Cardiac muscle cell (in vitro differentiated cells and primary cell): ENCODE results near the gene SPATA17. TPM values are rescaled to one million over a fixed set of nuclear protein-coding genes. Genes with fewer than 3 reads are reported as not detected.
A peak's percentile ranks its signal among the peaks of the same experiment; 100 is the strongest.

ENCODE experiments used
- DNase-seq, 2 donors: peaks; one replicate each; pipeline versions ENCODE4 v3.0.0 to v3.0.0-alpha.2; 2010 to 2017; ENCODE audit warnings: low read depth in 1 of 2, low spot score in 1 of 2
- H3K27ac ChIP-seq: fragments of 200-600 bp; sonication (generic); 2 replicates; pipeline ENCODE4 v1.5.1; 2016
- H3K27me3 ChIP-seq: fragments of 200-600 bp; sonication (generic); 2 replicates; pipeline ENCODE4 v1.6.0; 2016; ENCODE audit warnings: control low read depth
- H3K36me3 ChIP-seq: fragments of 200-600 bp; sonication (generic); 2 replicates; pipeline ENCODE4 v1.5.1; 2016; ENCODE audit warnings: control low read depth
- H3K4me1 ChIP-seq: fragments of 200-600 bp; sonication (generic); 2 replicates; pipeline ENCODE4 v1.8.1; 2017; ENCODE audit warnings: low read depth, mild to moderate bottlenecking, mixed run types
- H3K4me3 ChIP-seq: fragments of 200-600 bp; sonication (generic); 2 replicates; pipeline ENCODE4 v1.5.1; 2016; ENCODE audit warnings: mild to moderate bottlenecking
- H3K9me3 ChIP-seq: fragments of 200-600 bp; sonication (generic); 2 replicates; pipeline ENCODE4 v1.5.1; 2017; ENCODE audit warnings: low read depth, mild to moderate bottlenecking, control low read depth
- polyA plus RNA-seq: library from polyadenylated mRNA; unstranded; fragments of >200 nt; fragmentation: Nextera tagmentation; extraction: Ambion mirVana; gene quantifications from 2 replicates; pipeline ENCODE4 v1.2.1, GENCODE V29; 2016
- total RNA-seq: library from RNA; depleted of rRNA; stranded (reverse); fragments of >200 nt; gene quantifications from 2 replicates; pipeline ENCODE4 v1.2.3, GENCODE V29; 2016
- TF ChIP-seq, protein P1 (sequence below): IDR thresholded peaks from 2 replicates; pipeline ENCODE4 v1.5.1; 2012; ENCODE audit warnings: low read depth, mild to moderate bottlenecking, low read length

Gene SPATA17
- total and polyA plus RNA-seq, 2 experiments from 2014 or later = 1.2 to 2.6 TPM

DNA sequence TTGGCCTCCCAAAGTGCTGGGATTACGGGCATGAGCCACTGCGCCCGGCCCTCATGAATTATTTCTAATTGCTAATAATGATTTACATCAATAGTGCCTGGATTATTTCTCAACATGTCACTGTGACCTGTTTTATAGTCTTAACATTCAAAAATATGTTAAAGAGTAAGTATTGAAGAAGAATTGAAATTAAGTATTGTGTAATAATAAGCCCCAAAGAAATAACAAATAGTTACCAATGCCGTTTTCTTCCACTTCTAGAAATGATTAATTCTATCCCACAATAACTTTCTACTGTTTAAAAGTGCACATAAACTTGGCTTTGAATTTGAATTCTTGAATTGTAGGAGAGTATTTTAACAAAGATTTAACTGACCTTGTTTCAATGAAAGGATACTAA, 19.5 kb downstream of the SPATA17 start:
- H3K36me3 ChIP-seq = no peaks in the 10 kb centered on the region
- no peak overlapping the region for H3K4me3 ChIP-seq
- H3K27me3 ChIP-seq = no peaks in the 10 kb centered on the region
- no peak overlapping the region for H3K27ac ChIP-seq
- no peaks in the 10 kb centered on the region for H3K9me3 ChIP-seq
- TF ChIP-seq, protein P1, sequence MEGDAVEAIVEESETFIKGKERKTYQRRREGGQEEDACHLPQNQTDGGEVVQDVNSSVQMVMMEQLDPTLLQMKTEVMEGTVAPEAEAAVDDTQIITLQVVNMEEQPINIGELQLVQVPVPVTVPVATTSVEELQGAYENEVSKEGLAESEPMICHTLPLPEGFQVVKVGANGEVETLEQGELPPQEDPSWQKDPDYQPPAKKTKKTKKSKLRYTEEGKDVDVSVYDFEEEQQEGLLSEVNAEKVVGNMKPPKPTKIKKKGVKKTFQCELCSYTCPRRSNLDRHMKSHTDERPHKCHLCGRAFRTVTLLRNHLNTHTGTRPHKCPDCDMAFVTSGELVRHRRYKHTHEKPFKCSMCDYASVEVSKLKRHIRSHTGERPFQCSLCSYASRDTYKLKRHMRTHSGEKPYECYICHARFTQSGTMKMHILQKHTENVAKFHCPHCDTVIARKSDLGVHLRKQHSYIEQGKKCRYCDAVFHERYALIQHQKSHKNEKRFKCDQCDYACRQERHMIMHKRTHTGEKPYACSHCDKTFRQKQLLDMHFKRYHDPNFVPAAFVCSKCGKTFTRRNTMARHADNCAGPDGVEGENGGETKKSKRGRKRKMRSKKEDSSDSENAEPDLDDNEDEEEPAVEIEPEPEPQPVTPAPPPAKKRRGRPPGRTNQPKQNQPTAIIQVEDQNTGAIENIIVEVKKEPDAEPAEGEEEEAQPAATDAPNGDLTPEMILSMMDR = no peak
- H3K4me1 ChIP-seq = no peaks in the 10 kb centered on the region
- no peak for DNase-seq

DNA sequence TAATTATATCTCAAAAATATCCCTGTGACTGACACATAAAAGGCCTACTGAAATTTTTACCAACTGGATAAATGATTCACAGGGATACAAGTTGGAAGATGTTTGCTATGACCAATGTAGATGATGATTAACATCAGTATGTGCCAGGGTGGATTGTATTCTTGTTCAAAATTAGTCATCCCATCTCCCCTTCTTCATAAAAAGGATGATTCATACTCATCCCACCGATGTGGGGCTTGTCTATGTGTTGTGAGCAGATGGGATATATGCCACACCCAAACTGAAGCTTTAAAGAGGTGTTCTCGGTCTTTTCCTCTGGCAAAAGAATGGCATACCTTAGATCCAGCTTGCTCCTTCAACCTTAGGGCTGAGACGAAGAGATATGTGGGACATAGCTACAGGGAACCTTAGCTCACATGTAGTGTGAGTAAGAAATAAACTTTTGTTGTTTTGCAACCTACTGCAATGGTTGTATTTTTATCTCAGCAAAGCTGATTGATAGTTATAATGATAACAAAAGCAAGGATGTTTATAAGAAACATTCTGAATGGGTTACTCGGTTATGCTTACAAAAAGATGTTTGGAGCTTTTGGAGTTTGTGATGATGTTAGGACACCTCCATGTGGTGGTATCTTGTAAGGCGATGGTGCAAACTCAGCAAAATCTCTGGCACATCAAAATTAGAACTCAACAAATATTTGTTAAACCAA, 29.4 kb downstream of the SPATA17 start:
- no peaks in the 10 kb centered on the region for H3K36me3 ChIP-seq
- no peaks in the 10 kb centered on the region for H3K9me3 ChIP-seq
- no peaks in the 10 kb centered on the region for H3K27me3 ChIP-seq
- H3K4me1 ChIP-seq = no peaks in the 10 kb centered on the region
- H3K4me3 ChIP-seq = no peak overlapping the region
- TF ChIP-seq, protein P1 = peak; percentile 69
- no peak overlapping the region for H3K27ac ChIP-seq
- DNase-seq = peak; percentile 14 to 65

DNA sequence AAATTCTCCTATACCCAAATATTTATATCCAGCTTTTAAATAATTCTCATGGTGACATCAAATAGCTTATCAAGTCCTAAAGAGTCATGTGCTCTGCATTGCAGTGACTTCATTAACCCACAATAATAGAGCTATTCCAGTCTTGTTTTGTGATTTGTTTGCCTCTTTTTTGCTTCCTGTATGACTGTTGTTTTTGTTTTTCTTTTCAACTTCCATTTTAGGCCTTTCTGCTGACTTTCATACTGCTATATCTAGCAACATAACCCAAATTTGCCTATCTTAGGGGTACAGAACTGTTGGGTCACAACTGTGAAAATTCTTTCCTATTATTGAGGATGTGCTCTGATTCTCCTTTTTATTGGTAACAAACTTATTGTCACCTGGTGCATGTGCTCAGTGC, 30.3 kb downstream of the SPATA17 start:
- Histone ChIP-seq H3K27ac (no peak overlapping the region), H3K4me1 (no peaks in the 10 kb centered on the region), H3K27me3 (no peaks in the 10 kb centered on the region), H3K9me3 (no peaks in the 10 kb centered on the region), H3K4me3 (no peak overlapping the region), H3K36me3 (no peaks in the 10 kb centered on the region)
- TF ChIP-seq, protein P1 = no peak
- DNase-seq = no peak

DNA sequence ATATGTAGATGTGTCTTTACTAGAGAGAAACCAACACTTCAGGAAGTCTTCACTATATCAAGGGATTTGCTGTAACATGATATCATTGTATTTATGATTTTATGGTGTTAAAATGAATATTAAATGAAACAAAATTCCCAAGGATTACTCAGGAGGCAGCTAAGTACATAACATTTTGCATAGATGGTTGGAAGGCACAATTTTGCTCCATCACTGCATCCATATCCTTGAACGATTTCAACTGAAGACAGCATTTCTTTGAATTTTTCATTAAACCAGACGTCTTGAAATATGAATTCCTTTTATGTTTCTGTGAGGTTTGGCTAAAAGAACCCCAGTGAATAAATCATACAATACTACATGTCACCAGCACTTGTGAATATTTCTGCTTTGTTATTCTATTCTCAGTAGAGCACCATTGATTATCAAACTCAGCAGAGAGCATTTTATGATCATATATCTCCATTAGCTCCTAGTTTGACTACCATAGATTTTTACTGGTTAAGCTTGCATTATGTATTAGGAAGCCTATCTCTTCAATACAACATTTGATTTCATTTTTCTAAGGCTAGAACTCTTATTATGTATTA, 37.3 kb downstream of the SPATA17 start:
- no peaks in the 10 kb centered on the region for H3K4me1 ChIP-seq
- H3K27ac ChIP-seq = no peak overlapping the region
- TF ChIP-seq, protein P1 = no peak
- H3K36me3 ChIP-seq = no peaks in the 10 kb centered on the region
- no peaks in the 10 kb centered on the region for H3K9me3 ChIP-seq
- DNase-seq = no peak
- H3K27me3 ChIP-seq = no peaks in the 10 kb centered on the region
- H3K4me3 ChIP-seq = no peak overlapping the region

DNA sequence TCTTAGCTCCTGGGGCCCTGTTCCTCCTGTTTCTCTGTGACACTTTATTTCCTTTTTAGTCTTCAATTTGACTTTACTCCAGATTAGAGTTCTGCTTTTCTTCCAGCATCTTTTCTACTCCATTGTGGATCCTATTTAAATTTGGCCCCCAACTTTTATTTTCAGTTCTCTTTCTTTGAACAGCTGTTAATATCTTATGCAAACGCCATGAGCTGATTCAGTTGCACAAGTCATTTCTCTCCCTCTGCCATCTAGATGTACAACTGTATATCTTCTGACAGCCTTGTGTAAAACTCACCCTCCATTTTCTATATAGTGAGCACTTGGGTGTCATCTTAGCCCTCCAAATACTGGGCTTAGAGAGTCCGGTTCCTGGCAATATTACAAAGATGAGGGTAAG, 42.2 kb downstream of the SPATA17 start:
- H3K4me1 ChIP-seq = no peaks in the 10 kb centered on the region
- no peak overlapping the region for H3K27ac ChIP-seq
- no peaks in the 10 kb centered on the region for H3K27me3 ChIP-seq
- no peak overlapping the region for H3K4me3 ChIP-seq
- H3K36me3 ChIP-seq = no peaks in the 10 kb centered on the region
- DNase-seq = no peak
- H3K9me3 ChIP-seq = no peaks in the 10 kb centered on the region
- TF ChIP-seq, protein P1 = no peak
